Ascending aorta (tissue), 2 donors: Measurements from ENCODE around the gene CTU1. TPM values are rescaled to one million over a fixed set of nuclear protein-coding genes. Genes with fewer than 3 reads are reported as not detected.

Experiments
- DNase-seq, 2 donors: peaks; one replicate each; pipeline ENCODE4 v3.0.0-alpha.2; 2019; ENCODE audit warnings: low spot score in 2 of 2
- H3K27ac ChIP-seq, 2 donors: fragments of 200-600 bp; sonication (generic); one replicate each; pipeline ENCODE4 v1.5.1; 2016 to 2017; ENCODE audit warnings: mild to moderate bottlenecking in 1 of 2
- H3K27me3 ChIP-seq: fragments of 200-600 bp; sonication (generic); one replicate; pipeline ENCODE4 v1.5.1; 2017
- H3K36me3 ChIP-seq, 2 donors: fragments of 200-600 bp; sonication (generic); one replicate each; pipeline ENCODE4 v1.5.1; 2016
- H3K4me1 ChIP-seq, 2 donors: fragments of 200-600 bp; sonication (generic); one replicate each; pipeline ENCODE4 v1.5.1; 2016 to 2017; ENCODE audit warnings: mild to moderate bottlenecking in 1 of 2
- H3K4me3 ChIP-seq, 2 donors: fragments of 200-600 bp; sonication (generic); one replicate each; pipeline ENCODE4 v1.5.1; 2016 to 2017; ENCODE audit warnings: mild to moderate bottlenecking in 1 of 2
- H3K9me3 ChIP-seq, 2 donors: fragments of 200-600 bp; sonication (generic); one replicate each; pipeline ENCODE4 v1.5.1; 2016
- intact Hi-C: fragments of 100-400 bp; cut with DNase I; formaldehyde crosslinking; loops from one replicate; pipeline ENCODE4 v1.15.1; 2023
- total RNA-seq: library from RNA; depleted of rRNA; stranded (reverse); fragments of >200 nt; gene quantifications from one replicate; pipeline ENCODE4 v1.1.0, GENCODE V29; 2016
- TF ChIP-seq, protein P1 (sequence below), 3 experiments: fragments of 200-600 bp in 2 of 3; fragments of 450-650 bp in 1 of 3; sonication (generic) in 2 of 3; IDR thresholded peaks; one replicate each; pipeline ENCODE4 v1.5.1; 2016 to 2019; ENCODE audit warnings: antibody characterized with exemption in 3 of 3, mild to moderate bottlenecking in 1 of 3, moderate library complexity in 1 of 3

The CTU1 gene
- total RNA-seq, 1 donor from 2014 or later, result 8.9 TPM

DNA sequence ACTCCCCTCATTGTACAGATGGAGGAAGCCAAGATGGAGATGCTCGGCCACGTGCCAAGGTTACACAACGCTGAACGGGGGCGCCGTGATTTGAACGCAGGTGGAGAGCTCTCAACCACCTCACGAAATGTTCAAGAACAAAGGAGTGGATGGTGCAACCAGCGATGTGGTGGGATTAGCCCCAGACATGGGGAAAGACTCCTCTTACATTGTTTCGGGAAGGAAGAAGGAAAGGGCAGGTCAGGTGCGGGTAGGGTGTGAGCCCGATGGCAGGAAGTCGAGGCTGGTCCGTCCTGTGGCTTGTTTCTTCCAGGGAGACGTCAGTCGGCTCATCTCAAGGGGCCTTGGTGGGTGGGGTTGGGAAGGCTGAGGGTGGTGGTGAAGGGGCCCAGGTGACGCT, 18.4 kb downstream of the CTU1 start:
- no peak overlapping the region for H3K27ac ChIP-seq
- H3K4me3 ChIP-seq, result no peak overlapping the region
- TF ChIP-seq, protein P1, sequence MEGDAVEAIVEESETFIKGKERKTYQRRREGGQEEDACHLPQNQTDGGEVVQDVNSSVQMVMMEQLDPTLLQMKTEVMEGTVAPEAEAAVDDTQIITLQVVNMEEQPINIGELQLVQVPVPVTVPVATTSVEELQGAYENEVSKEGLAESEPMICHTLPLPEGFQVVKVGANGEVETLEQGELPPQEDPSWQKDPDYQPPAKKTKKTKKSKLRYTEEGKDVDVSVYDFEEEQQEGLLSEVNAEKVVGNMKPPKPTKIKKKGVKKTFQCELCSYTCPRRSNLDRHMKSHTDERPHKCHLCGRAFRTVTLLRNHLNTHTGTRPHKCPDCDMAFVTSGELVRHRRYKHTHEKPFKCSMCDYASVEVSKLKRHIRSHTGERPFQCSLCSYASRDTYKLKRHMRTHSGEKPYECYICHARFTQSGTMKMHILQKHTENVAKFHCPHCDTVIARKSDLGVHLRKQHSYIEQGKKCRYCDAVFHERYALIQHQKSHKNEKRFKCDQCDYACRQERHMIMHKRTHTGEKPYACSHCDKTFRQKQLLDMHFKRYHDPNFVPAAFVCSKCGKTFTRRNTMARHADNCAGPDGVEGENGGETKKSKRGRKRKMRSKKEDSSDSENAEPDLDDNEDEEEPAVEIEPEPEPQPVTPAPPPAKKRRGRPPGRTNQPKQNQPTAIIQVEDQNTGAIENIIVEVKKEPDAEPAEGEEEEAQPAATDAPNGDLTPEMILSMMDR (IDR thresholded peaks at IDR 0.05), result no peak
- DNase-seq, result no peak
- no peaks in the 10 kb centered on the region for H3K27me3 ChIP-seq
- H3K9me3 ChIP-seq, result no peaks in the 10 kb centered on the region
- H3K36me3 ChIP-seq, result no peaks in the 10 kb centered on the region
- no peaks in the 10 kb centered on the region for H3K4me1 ChIP-seq
- intact Hi-C loops, result no loop called here

DNA sequence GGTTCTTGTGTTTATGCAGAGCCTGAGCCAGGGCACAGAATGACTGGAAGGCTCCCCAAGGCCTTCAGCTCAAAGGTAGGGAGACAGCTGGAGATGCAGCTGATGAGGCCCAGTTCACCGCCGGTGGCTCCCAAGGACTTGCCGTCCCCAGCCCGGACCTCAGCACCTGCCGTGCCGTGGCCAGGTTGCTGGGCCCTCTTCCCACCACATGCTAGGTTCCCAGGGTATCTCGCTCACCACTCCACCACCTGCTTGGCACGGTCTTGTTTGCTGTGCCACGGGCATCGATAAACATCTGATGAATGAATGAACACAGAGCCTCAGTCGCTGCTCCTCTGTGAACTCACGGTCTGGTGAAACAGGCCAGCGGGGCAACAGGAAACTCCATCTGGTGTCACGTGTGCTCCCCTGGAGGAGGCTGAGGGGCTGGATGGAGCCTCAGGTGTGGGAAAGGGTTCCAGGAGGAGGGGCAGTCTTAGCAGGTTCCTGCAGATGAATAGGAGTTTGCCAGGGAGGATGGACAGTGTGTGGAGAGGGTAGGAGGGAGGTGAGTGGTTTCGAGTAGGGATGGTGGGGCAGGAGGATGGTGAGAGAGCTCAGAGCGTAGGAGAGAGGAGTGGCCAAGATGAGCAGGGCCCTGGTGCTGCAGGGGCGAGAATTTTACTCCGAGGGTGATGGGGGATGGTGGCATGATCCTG, 21.9 kb downstream of the CTU1 start:
- DNase-seq, result no peak
- TF ChIP-seq, protein P1 (IDR thresholded peaks at IDR 0.05), result no peak
- no peak overlapping the region for H3K4me3 ChIP-seq
- H3K4me1 ChIP-seq, result no peaks in the 10 kb centered on the region
- intact Hi-C loops, result no loop called here
- H3K27ac ChIP-seq, result no peak overlapping the region
- no peaks in the 10 kb centered on the region for H3K36me3 ChIP-seq
- no peaks in the 10 kb centered on the region for H3K9me3 ChIP-seq
- H3K27me3 ChIP-seq, result no peaks in the 10 kb centered on the region

DNA sequence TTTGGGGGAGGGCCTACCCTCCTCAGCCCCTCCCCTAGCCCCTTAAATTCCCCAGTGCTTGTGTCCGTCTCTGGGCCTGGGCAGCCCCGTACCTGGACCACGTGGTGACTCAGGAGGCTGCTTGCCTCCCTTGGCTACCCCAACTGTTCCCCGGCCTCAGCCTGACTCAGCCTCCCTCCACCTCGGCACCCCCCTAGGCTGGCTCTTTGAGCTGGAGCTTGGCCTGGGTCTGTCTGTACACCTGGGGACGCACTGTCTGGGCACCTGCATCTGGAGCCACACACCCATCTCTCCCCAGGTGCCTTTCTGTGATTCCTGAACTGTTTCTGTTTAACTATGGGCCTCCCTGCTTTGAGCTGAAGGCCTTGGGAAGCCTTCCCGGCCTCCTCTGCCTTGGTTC, 23.7 kb downstream of the CTU1 start:
- H3K4me1 ChIP-seq, result no peaks in the 10 kb centered on the region
- DNase-seq, result no peak
- H3K36me3 ChIP-seq, result no peaks in the 10 kb centered on the region
- intact Hi-C loops, result no loop called here
- TF ChIP-seq, protein P1 (IDR thresholded peaks at IDR 0.05), result no peak
- no peak overlapping the region for H3K27ac ChIP-seq
- H3K9me3 ChIP-seq, result no peaks in the 10 kb centered on the region
- no peaks in the 10 kb centered on the region for H3K27me3 ChIP-seq
- no peak overlapping the region for H3K4me3 ChIP-seq

DNA sequence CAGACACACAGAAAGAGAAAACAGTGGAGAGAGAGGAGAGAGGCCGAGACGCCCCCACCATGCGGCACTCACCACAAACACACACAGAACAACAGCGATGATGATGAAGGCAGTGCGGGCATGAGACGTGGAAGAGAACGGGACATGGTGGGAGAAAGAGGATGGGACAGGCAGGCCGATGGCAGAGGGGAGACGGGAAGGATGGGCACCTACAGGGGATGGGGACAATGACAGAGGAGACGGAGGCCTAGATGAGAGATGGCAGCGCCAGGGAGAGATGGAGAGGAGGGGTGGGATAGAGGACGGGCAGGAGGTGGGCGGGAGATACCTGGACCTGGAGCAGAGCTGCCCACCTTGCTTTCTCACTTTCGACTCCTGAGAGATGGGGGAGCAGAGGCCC, 24.4 kb downstream of the CTU1 start:
- DNase-seq, result no peak
- Histone ChIP-seq H3K27me3 (no peaks in the 10 kb centered on the region), H3K4me1 (no peaks in the 10 kb centered on the region), H3K9me3 (no peaks in the 10 kb centered on the region), H3K4me3 (no peak overlapping the region), H3K27ac (no peak overlapping the region), H3K36me3 (no peaks in the 10 kb centered on the region)
- TF ChIP-seq, protein P1 (IDR thresholded peaks at IDR 0.05), result no peak
- intact Hi-C loops, result no loop called here

DNA sequence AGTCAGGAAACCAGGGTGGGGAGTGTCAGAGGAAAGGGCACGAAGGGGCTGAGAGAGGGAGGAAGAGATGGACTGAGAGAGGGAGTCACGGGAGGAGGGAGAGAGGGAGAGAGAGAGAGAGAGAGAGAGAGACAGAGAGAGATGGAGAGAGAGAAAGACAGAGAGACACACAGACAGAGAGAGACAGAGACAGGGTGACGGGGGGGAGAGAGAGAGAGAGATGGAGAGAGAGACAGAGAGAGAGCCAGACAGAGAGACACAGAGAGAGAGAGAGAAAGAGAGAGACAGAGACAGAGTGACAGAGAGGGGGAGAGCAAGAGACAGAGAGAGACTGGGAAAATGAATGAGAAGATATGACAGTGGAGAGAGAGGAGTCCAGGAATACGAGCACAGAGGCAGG, 25.0 kb downstream of the CTU1 start:
- H3K36me3 ChIP-seq, result no peaks in the 10 kb centered on the region
- no peaks in the 10 kb centered on the region for H3K27me3 ChIP-seq
- TF ChIP-seq, protein P1 (IDR thresholded peaks at IDR 0.05), result no peak
- H3K4me3 ChIP-seq, result no peak overlapping the region
- no peak for DNase-seq
- H3K27ac ChIP-seq, result no peak overlapping the region
- intact Hi-C loops, result no loop called here
- no peaks in the 10 kb centered on the region for H3K4me1 ChIP-seq
- H3K9me3 ChIP-seq, result no peaks in the 10 kb centered on the region

DNA sequence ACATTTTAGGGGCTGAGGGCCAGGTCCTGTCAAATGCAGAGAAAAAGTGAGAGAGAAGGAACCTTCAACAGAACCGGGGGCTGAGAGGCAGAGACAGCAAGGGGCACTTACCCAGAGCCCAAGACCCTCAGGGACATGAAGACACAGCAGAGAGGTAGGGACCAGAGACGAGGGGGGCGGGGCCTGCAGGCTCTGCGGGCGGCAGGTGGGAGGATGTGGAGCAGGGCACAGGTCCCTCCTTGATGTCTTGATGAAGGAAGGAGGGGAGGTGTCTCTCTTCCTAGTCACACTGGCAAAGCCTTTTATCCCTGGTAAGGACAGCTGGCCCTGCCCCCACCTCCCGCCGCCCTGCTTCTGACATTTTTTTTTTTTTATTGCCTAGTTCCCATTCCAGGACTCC, 25.6 kb downstream of the CTU1 start, which contains the start of gene KLK14:
Gene KLK14, minus strand, starts transcription at position 277 of the 400 bp plus-strand sequence. Its CDS starts 273 bp downstream, at position 4.
- DNase-seq, result no peak
- TF ChIP-seq, protein P1 (IDR thresholded peaks at IDR 0.05), result no peak
- no peaks in the 10 kb centered on the region for H3K4me1 ChIP-seq
- H3K9me3 ChIP-seq, result no peaks in the 10 kb centered on the region
- intact Hi-C loops, result no loop called here
- no peaks in the 10 kb centered on the region for H3K27me3 ChIP-seq
- no peak within 1 kb of the TSS for H3K27ac ChIP-seq
- no peak within 1 kb of the TSS for H3K4me3 ChIP-seq
- no peaks in the 10 kb centered on the region for H3K36me3 ChIP-seq
